D341Med (cell line): ENCODE results near the gene ALLC.

ENCODE experiments used
- DNase-seq: peaks from one replicate; pipeline ENCODE4 v3.0.0; 2012; ENCODE audit warnings: low spot score

The ALLC gene

DNA sequence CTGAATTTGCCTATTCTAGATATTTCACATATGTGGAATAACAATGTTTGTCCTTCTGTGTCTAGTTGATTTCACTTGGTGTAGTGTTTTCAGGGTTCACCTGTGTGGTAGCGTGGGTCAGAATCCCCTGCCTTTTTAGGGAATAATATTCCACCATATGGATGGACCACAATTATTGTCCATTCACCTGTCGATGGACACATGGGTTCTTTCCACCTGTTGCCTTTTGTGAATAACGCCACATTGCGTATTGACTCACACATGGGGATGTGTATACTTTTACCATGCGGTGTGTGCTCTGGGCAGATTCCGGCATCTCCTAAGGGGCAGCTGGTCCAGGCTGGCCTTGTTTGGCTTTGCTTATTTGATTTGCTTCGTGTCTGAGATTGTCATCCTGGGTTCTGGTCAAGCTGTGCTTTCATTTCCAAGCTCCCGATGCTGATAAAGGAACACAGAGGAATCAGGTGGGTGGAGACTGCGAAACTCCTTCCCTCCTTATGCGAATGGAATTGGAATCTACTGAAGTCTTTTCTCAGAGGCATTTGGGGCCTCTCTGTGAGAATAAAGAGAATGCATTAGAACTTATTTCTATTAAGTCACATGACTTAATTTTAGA is 18.9 kb upstream of the ALLC start:
- no peak for DNase-seq

DNA sequence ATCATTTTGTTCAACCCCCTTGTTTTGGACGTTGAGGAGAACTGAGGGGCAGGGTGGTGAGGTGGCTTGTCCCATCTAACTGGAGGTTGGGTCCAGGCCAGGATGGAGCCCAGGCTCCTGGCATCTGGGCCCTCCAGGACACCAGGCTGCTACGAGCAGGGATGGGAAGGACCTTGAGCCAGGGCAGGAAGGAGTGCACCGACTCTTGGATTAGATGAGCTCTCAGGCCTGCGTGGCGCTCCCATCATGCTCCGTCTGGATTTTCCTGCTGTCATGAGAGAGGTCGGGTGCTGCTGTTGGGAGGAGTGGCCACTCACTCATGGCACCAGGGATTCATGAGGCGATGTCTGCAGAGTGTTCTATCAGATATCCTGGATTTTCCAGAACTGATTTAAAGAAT is 18.3 kb upstream of the ALLC start:
- DNase-seq: no peak

DNA sequence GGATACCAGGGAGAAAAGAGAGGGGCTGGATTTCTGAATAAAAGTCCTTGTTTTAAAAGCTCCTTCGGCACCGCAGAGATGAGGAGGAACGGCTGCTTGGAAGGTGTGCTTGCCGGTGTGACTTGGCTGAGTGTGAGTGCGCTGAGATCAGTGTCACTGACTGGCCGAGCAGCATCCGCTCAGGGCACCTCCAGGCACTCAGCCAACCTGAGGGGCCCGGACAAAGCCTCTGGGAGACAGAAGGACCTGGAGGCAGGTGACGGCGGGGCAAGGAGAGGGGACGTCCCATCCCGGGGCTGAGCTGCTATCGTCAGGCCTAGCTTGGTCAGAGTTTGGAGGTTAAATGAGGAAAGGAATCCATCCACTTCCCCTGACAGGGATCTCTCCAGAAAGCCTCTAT is 16.8 kb upstream of the ALLC start:
- DNase-seq: peak; percentile 9

DNA sequence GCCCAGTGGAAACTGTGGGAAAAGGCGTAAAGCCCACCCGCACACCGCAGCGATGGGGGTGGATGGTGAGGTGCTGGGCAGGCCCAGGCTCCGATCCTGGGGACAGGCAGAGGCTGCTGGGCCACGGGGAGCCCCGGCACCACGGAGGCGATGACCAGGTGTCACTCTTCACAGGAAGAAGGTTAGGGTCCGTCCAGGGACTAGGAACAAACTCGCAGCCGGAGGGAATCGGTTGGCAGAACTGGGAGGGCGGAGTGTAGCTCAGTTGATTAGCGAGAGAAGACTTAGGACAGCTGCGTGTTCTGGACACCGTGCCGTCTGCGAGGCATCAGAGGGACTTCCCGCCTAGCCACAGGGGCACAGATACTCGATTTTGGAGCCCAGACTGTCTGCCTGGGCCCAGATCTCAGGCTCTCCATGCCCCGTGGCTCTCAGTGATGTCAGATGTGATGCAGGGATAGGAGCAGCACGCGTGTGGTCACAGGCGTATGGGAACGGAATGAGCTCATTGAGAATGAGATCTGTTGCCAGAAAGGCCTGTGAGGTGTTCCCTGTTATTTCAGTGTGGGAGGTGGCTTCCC is 16.1 kb upstream of the ALLC start:
- DNase-seq: no peak

DNA sequence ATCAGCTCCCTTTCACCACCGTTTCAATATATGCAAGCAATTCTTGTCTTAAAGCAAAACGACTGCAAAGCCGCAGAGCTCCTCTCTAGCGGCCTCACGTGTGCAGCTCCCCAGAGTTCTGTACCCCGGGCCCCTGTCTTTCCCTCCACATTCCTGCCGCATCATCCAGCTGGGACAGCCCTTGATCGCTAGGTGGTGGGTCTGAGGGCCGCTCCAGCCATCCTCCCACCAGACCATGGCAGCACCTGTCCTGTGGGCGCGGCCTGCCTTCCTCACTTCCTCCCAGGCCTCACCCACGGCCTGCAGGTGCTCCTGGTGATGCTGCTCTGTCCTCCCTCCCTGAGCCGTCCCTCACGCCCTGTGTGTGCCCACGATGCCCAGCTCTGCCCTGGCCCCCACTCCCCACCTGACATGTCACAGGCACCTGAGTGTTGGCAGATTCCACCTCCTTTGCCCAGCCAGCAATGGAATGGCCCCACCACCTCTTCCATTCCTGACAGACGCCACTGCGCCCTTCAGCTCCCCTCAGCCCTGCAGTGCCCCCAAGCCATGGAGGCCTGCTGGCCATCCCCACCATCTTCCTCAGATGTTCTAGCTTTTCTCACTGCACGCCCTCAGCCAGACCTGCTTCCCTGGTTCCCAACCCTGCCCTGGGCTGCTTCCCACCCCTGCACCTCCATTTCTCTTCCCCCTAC is 15.3 kb upstream of the ALLC start:
- DNase-seq: peak; percentile 7

DNA sequence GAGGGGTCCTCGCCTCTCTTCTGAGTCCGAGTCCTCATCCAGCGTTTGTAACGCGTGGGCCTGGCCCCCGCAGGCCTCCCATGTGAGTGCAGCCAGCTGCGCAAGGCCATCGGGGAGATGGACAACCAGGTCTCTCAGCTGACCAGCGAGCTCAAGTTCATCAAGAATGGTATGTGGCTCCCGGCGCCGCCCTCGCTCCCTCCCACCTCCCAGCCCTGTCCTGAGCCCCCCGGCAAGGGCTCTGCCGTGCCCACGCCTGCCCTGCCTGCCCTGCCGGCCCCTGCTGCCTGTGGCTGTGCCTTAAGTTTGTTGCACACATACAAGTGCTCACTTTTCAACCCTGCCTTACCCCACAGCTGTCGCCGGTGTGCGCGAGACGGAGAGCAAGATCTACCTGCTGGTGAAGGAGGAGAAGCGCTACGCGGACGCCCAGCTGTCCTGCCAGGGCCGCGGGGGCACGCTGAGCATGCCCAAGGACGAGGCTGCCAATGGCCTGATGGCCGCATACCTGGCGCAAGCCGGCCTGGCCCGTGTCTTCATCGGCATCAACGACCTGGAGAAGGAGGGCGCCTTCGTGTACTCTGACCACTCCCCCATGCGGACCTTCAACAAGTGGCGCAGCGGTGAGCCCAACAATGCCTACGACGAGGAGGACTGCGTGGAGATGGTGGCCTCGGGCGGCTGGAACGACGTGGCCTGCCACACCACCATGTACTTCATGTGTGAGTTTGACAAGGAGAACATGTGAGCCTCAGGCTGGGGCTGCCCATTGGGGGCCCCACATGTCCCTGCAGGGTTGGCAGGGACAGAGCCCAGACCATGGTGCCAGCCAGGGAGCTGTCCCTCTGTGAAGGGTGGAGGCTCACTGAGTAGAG is 14.4 kb upstream of the ALLC start:
- DNase-seq: no peak

DNA sequence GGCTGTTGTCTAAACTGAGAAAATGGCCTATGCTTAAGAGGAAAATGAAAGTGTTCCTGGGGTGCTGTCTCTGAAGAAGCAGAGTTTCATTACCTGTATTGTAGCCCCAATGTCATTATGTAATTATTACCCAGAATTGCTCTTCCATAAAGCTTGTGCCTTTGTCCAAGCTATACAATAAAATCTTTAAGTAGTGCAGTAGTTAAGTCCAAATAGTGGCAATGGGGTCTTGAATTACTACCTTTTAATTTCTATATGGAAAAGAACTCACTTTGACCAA is 13.8 kb upstream of the ALLC start:
- DNase-seq: no peak

DNA sequence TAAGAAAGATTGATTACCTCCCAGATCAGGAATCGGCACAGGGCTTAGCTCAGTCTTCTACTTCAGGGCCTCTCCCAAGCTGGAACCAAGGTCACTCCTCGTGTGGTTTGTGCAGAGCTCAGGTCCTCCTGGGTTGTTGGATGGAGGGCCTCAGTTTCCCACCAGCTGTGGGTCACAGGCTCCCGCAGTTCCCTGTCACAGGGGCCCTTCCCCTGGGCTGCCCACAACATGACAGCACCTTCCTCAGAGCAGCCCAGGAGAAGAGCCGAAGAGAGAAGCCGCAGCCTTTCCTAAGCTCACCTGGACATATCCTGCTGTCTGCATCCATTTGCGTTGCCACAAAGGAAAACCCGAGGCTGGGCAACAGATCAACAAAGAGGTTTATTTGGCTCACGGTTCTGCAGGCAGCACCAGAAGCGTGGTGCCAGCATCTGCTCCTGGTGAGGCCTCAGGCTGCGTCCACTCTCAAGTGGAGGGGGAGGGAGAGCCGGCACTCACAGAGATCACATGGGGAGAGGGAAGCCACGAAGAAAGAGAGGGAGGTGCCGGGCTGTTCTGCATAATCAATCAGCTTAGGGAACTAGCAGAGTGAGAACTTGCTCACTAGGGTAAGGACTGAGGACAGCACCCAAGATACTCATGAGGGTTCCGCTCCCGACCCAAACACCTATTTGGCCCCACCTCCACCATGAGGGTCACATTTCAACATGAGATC is 13.0 kb upstream of the ALLC start:
- no peak for DNase-seq

DNA sequence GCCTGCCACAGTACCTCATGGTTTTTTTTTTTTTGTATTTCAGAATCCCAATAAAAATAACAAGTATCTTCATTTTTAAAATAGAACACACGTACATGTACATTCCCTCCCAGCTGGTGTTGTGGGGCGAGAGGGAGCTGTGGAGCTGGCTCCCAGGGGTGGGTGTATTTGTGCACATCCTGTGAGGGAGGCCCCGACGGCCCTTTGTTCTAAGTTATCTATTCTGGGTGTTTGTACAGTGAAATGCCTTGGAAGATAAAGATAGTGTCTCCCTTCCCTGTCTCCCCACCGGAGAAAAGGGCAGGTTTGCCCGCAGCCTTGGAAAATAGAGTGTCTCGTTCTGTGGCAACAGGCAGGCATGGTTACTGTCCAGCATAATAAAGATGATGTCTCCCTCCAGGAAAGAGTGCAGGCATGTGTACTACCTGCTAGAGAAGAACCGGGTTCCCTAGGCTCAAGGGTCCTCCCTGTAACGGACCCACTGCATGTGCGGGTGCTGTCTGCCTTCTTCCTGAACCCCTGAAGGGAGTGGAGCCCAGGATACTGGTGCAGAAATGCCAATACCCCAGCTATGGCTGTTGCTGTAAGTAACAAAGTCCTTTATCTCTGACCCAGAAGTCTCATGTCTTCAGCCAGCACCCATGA is 12.1 kb upstream of the ALLC start:
- DNase-seq: no peak

DNA sequence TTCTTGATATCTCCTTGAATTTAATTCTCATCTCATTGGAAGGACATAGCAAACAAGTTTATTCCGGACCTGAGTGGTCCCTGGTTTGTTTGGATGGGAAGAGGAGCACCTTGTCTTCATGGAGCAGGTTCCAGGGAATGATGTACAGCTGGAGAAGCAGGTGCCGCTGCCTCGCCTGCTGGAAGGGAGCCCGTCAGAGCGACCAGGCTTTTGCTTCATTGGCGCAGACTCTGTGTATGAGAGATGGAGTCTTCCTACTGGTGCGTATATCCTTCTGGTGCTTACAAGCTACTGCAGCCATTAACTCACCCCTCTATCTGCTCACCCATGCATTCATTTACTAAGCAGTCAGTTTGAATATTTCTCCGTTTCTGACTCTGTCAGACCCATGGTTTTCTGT is 11.6 kb upstream of the ALLC start:
- DNase-seq: no peak

DNA sequence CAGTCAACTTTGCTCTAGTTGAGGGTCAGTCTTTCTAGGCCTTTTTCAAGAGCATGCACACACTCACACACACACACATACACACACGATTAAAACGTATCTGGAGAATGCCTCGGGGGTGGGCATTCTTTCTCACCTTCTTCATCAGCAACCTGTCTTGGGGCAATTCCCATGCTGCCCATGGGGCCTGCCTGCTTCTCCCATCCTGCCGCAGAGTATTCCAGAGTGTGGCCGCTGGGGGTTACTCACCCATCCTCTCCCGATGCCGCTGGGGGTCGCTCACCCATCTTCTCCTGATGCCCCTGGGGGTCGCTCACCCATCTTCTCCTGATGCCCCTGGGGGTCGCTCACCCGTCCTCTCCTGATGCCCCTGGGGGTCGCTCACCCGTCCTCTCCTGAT is 10.8 kb upstream of the ALLC start:
- no peak for DNase-seq

DNA sequence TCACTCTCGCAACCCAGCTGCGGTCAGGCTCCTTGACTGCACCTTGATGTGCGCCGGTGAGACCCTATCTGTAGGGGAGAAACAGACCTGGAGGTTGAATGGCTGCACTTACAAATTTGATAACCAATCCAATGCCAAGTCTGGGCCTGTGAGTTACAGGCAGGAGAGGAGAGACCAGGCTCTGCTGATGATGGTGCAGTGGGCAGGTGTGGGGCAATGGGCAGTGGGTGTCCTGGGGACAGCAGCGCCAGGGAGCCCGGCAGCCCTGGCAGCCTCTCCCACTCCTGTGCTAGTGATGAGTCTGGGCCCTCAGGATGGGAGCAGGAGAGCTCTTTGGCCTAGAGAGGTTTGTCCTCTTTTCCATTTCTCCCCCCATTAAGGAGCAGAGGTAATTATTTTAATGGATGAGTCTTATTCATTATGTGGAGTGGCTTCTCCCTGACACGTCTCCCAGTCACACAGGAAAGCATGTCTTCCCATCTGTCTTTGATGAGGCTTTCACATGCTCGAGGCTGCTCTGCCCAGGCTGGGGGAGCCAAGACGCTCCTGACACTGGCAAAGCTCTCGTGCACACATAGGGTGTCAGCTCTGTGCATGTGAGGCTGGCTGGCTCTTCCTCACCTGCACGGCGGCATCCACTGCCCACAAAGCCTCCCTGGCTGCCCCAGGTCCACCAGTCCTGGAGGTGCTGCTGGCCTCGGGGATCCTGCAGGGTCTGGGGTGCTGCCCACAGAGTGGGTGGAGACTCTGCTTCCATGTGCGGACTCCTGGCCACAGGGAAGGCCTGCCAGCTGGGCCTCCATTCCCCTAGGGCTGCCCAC is 10.0 kb upstream of the ALLC start:
- DNase-seq: no peak

DNA sequence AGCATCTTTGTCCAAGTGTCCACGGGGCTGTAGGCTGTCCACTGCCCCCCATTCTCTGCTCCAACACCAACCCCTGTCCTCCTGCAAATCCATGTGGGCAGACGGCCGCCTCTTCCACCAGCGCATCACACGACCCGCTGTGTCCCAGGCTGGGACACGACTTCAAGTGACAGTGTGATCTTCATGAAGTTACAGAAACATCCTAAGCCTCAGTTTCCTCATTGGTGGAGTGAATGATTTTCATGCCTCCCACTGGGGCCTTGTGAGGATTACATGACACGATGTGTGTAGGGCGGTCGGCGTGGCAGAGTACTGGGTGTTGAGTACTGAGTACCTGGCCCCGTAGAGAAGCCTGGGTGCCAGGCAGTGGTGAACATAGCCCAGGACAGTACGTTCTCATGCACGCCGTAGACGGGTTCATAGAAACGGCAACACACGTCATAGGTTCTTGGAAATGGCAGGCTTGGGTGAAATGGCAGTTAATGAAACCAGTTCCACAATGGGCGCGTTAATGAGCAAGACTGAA is 9.3 kb upstream of the ALLC start:
- no peak for DNase-seq

DNA sequence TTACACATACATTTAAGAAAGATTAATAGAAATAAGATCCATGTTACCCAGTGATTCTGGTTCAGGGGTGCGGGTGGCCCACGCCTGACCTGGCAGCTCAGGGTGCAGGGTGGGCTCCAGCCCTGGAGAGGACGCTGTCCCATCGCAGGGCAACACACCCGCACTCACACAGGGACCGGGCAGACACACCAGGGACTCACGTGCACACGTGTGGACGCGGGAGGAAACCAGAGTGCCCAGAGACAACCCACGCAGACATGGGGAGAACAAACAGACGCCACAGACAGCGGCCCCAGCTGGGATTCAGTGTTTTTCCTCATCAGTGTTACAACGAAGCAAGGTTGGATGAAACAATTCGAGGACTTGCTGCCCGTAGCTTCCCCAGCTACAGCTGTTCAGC is 8.4 kb upstream of the ALLC start:
- no peak for DNase-seq

DNA sequence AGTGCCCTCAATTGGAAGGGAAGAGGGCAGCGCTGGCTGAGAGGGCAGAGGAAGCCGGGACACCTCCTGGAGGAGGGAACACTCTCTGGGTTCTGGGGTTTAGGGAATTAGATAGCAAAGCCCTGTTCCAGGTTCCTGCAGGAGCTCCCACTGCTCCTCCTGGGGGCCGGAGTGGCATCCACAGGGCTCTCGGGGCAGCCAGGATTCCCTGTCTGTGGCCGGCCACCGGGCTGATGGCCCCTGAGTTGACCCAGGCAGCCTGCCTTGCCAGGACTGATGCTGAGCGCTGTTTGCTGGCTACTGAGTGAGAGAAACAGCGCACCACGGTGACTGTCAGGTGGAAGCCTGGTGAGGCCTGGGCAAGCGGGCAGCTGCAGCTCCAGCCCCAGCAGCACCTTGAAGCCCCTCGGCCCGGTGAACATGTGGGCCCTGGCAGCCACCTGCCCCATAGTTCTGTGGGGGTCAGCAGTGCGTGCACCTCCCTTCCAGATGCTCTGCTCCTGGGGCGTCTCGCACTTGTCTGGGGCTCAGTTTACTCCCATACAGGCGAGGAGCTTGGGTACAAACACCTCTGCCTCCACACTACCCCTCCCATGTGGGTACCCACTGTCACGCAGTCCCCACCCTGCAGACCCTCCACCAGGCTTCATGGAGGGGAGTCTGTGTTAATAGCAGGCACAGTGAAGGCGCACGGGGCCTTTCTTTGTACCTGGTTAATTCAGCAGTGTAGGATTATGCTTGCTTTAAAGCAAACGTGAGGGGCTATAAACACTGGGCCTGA is 7.7 kb upstream of the ALLC start:
- DNase-seq: no peak

DNA sequence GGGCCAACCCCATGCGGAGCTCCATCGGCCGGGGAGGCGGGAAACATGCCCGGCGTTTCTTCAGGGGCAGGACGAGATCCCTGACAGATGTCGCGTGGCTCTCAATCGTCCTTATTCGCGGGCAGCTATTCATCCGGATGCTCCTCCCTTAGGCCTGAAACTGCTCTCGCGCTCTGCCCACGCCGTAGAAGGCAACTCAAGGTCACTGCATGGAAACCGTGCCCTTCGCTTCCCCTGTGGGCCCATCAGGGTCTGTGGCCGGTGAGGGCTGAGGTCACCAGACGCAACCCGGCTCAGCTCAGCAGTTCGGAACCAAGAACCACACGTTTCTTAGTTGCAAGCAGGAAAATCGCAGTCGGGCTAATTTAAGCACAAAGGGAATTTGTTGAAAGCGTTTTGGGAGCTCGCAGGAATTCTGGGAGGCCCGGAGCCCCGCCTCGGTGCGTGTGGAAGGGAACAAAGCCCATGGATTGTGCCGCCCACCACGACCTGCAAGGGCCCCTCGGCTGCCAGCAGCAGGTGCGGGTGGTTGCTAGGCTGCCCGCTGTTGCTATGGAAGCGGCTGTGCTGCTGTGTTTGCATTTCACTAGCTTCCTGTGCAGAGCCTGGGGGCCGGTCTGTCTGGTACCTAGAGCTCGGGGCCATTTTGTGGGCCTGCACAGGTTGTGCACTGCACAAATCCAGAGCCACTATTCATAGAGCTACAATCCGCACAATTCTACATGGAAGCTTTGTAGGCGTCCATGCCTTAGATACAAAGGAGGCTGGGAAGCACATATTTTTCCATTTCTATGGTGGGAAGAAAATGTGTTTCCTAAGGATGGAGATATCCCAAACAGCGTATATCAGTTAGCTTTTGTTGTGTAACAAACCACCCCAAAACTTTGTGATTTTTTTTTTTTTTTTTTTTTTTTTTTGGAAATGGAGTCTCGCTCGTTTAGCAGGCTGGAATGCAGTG is 6.0 kb upstream of the ALLC start:
- peak; percentile 49 for DNase-seq

DNA sequence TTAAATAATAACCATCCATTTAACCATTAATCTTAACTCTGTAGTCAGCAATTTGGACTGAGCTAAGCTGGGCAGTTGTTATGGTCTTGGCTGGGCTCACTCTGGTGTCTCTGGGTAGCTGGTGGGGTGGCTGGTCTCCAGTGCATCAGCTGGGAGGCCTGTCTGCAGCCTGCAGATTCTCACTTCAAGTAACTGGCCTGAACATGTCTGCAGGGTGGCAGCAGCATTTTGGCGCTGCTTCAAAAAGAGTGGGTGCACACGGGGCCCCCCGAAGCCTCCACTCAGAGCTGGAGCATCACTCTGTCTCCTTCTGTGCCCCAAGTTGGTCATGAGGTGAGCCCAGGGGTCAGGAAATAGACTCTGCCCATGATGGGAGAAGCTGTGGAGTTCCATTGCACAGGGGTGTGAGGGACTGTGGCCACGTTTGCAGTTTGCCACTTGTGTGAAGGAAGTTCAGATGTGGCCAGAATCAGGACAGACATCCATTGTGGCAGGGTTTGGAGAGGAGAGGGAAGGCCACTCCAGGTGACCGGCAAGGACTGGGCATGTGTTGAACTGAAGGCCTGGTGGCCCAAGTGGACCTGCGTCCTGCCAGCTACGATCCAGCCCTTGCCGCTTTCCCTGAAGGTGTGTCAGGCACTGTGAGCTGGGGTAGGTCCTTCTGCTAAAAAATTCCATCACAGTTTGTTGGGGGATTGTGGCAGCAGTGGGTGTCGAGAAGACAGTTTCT is 4.9 kb upstream of the ALLC start:
- no peak for DNase-seq

DNA sequence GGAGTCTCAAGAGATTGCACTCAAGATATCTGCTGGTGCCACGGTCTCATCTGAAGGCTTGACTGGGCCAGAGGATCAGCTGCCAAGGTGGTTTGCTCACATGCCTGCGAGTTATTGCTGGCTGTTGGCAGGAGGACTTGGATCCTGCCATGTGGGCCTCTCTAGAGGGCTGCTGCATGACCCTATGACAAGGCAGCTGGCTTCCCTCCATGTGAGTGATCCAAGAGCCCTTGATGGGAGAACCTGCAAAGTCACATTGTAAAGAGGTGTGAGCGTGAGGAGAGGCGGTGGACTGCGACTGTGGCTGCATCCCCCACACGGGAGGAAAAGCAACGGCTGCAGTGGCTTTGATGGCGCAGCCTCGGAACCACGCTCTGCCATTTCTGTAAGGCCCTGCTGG is 4.0 kb upstream of the ALLC start:
- DNase-seq: no peak
